ENCODE results near the gene CRY1.

CRY1 gene

DNA sequence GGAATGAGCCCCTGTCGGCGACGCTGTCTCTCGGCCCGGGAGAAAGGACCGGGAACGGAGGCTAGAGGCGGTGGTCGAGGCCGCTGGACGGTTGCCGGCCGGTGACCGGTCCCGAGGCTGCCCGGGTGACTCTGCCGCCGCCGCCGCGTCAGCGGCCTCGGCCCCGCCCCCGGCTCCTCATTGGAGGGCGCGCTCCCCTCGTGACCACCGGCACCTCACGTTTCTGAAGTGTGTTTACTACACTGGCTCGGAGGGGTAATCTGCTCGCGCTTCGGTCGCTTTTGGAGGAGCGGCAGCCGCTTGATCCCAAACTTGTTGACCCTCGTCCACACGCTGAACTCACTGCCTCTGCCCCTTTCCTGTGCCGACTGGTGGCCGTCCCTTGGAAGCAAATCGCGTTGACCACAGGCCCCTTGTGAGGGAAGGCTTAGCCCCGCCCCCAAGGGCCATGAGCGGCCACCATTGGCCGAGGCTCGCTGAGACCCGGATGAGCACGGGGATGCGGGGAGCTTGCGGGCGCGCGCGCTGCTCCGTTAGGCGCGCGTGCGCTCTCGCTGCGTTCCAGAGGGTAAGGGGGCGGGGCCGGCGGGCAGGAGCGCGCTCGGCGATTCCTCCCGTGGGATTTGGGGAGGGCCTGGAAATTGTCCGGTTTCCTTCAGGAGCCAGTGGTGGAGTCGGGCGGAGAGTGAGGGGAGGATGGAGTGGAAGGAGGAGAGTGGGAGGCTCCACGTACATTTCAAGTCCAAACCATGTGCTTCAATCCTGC is at the start of gene CRY1:
TSS of gene CRY1 (minus strand) at position 133 of the 766 bp plus-strand sequence. CDS start 588 bp downstream, outside the sequence.
- DNase-seq = peak; percentile 88

GRCh38 chr12:107139787-107140186 is 46.4 kb upstream of the CRY1 start:
- no peak for DNase-seq

DNA sequence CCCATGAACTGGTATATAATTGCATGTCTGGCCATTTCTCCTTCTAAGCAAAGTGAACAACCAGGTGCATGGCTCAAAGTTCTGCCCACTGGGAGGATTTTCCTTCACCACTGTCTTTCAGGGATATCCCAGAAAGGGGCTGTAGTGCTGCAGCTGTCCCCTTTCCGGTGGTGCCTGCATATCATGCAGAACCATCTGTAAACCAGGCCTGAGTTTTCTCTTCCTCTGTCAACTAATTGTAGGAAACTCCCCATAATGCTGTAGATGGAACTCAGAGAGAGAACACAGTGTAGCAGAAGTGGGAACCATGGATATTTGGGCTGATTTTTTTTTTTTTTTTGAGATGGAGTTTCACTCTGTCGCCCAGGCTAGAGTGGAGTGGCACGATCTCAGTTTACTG is 45.6 kb upstream of the CRY1 start:
- DNase-seq = no peak

GRCh38 chr12:107135177-107135576 is 41.8 kb upstream of the CRY1 start:
- no peak for DNase-seq

- DNase-seq = peak; percentile 1
These were observed 41.2 kb upstream of the CRY1 start for GRCh38 chr12:107134558-107134957.

- no peak for DNase-seq
These were observed 40.1 kb upstream of the CRY1 start for GRCh38 chr12:107133462-107133861.

DNA sequence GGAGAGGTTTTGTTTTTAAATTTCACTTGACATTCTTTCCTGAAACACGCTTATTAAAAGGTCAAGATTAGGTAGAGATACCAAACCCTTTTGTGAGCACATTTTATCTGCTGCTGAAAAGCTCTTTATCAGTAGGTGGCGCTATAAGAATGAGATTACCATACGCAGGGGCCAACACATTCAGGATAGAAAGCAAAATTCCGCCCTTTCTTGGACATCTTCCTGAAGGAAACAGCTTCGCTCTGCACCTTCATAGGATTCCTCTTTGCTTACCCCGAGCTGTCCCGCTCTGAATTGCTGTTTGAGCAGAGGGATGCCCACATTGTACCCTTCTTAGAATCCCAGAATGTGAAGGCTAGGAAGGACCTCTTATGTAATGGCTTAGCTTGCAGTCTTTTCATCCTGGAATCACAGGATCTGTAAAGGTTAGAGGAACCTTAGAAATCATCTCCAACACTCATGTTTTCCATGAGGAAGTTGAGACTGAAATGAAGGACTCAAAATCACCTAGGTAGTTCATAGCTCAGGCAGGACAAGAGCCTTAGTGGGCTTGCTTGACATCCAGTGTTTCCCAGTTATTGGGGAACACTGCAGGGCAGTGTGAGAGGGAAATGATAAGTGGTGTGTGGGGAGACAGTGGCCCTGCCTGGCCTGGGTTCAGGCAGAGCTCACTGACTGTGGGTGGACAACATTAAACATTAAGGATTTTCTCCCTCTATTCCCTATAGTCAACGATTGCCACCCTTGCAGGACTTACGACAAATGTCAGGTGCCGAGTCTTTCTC is 38.7 kb upstream of the CRY1 start:
- DNase-seq = peak; percentile 4

DNA sequence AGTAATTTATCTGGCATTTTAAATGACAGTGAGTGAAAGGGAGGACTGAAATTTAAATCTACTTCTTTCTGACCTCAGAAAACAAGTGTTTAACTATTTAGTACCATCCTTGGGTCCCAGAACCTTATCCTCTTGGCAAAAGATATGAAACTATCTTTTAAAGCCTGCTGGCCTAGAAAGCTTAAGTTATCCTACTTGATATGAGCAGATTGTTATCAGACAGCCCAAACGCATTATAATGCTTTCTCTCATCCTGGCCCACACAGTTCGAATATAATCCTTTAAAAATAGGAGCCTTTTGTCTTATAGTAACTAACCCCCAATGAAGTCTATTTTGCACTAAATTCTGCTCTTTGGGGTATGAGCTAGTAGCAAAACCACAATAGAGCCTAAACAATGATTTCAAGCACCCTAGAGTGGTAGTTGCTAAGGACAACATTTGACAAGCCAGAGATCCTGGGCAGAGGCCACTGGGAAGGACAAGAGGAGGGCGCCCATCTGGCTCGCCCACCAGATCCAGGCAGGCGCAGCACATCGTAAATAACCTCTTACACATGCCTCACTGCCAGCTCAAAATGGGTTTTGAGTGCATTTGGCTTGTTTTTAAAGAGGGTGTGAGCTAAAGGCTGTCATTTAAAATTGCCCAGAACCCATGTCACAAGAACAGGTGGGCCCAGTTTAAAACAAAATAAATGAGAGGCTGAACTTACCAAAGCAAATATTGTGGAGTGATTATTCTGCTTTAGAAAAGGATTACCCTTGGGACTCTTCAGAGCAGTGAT is 37.7 kb upstream of the CRY1 start:
- DNase-seq = no peak

DNA sequence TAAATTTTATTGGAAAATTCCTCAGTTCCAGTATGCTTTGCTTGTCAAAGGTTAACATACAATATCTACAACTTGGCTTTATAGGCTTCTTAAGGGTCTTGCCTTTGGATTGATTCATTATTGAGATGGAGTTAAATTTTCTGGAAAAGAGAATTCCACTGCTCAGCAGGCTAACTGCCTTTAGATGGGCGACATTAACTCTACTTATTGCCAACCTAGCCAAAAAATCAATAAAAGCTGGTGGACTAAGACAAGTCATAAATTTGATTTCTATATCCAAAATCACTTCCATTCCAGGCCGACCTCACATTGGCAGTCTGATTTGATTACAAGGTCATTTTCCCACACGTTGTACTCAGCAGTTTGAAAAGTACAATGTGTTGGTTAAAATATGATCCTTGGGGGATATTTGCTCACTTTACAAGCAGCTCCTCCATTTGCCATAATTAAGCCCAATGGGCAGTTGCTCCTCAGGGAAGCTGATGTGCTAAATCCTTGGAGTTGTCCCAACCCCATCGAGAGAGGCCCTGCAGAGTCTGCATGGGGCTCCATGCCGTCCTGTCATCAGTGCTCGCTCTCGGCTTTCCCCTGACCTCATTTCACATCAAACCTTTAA is 36.1 kb upstream of the CRY1 start:
- DNase-seq = no peak

DNA sequence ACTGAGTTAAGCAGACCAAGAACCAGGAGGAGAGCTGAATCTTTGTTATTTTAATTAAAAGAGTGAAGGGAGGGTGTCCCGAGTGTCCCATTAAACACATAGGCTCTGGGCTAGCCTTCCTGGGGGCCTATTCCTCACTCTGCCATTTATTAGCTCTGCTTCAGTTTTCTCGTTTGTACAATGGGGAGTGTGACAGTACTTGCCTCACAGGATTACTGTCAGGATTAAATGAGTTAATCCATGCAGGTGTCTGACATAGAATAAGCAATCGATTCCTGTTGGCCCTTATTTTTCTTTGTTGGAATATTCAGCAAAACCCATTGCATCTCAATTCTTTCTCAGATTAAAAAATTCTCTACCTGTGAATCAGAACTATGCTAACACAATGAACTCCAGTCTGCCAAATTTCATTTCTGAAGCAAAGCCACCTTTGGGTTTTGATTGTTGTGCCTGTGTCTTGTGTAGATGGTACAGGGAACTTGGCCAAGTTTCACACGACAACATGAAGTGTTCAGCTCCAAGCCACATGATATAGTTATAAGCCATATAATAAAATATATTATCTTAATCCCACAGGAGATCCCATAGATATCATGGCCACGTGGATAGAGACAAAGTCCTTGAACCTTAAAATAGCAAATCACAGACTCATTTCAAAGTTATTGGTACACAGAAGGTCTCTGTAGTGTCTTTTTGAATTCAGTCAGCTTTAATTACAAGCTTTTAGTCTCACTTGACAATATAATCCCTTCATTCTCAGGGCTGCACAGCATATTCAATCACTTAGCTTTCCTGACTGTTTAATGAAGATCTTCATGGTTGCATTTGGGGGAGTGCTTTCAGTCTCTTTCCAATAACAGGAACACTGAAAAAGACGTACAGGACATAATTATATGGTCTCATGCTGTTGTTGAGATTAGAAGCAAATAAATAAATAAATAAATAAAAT is 34.4 kb upstream of the CRY1 start:
- no peak for DNase-seq

- DNase-seq = no peak
These were observed 33.6 kb upstream of the CRY1 start for GRCh38 chr12:107126796-107127481.

- DNase-seq = no peak
These were observed 32.5 kb upstream of the CRY1 start for GRCh38 chr12:107125833-107126232.

DNA sequence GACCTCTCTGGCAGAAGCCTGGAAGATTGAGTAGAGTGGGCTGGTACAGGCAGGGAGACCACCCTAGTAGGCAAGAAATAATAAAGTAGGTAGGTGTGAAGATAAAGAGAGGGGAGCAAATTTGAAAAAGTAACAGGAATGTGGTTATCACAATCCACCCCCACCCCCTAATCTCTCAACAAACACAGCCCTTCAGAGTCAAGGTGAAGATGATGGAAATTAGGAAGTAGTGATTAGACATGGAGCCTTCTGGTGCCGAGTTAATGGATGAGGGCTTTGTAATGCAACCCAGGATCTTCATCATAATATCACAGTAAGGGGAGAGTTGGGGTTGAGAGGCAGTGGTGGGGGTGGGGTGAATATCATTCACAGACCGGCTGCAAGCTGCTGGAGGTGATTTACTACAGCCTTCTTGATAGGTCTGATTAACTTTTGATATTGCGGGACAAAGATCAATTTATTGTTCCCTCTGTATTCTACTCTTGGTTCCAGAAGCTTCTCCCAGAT is 29.2 kb upstream of the CRY1 start:
- DNase-seq = no peak

- DNase-seq = no peak
These were observed 25.7 kb upstream of the CRY1 start for GRCh38 chr12:107119091-107119490.

DNA sequence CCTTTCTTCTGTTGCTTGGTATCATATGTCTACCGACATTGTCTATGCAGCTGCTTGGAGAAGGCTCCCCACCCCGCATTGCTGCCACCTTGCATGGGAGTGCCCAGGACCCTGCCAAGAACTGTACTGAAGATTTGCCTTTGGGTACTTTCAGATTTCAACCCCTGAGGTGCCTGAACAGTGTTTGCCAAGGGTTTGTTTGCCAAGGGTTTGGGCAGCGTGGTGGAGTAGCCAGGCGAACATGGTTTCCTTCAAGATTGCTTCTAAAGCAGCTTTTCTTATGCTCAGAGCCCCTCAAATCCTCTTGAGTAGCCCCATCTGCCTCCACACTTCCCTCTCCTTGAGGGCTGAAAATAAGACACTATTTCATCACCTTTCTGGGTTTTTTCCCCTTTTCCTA is 25.3 kb upstream of the CRY1 start:
- DNase-seq = no peak

DNA sequence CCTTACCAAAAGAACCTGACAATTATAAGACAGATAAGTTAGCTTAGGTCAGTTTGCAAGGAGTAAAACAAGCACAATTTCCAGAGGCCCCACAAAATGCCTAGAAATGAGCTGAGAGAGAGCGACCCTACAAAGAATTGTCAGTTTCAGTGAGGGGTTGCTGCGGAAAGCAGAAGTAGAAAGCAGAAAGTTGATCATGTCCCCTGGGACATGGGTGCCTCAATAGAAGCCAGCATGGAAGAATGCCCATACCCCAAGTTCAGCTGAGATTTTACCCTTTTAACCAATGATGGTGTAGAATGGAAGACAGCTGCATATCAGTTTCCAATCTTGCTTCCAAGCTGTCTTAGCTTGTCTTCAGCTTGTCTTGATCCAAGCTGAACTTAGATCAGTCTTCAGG is 21.8 kb upstream of the CRY1 start:
- no peak for DNase-seq

- no peak for DNase-seq
These were observed 18.0 kb upstream of the CRY1 start for GRCh38 chr12:107111314-107111713.

DNA sequence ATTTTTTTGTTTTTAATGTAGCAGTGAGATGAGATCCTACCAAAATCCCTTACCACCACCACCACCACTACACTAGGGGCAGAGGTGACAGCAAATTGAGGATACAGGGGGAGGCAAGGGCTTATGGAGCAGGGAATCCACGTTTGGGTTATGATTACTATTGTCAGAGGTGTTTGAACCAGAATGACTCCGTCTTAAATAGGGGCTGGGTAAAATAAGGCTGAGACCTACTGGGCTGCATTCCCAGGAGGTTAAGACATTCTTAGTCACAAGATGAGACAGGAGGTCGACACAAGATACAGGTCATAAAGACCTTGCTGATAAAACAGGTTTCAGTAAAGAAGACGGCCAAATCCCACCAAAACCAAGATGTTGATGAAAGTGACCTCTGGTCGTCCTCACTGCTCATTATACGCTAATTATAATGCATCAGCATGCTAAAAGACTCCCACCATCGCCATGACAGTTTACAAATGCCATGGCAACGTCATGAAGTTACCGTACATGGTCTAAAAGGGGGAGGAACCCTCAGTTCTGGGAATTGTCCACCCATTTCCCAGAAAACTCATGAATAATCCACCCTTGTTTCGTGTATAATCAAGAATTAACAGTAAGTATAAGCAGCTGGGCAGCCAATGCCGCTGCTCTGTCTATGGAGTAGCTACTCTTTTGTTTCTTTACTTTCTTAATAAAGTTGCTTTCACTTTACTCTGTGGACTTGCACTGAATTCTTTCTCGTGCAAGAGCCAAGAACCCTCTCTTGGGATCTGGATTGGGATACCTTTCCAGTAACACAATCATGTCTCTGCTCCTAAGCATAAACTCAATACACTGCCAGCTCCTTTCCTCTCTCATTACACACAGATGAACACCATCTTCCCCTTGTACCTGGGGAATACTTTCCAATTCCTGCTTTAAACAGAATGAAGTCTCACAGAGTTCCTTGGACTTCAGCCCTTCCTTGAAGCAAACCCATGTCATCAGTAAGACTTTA is 16.7 kb upstream of the CRY1 start:
- DNase-seq = no peak

DNA sequence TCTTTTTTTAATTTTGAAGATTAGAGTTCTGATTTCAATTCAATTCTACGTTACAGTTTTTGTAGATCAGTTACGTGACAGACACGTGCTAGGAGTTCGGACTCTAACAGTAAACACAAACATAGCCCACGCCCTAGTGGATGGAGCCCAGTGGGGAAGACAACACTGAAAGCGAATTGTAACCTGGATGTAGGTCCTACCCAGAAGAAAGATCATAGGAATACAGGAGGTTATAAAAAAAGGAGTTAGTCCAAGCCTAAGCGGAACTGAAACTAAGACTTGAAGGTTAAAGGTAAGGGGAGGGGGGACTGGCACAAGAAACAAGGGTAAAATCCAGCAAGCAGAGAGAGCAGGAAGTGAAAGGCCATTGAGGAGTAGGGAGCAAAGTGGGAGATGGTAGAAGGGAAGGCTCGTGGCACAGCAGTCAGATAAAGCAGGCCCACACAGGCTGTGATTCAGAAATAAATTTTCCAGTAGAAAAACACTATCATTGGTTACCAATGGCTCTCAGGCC is 15.7 kb upstream of the CRY1 start:
- DNase-seq = no peak

Measured in activated T-cell treated with anti-CD3 and anti-CD28 coated beads for 4 hours (primary cell).